PFSK-1 (cell line): ENCODE data around the gene HLF.

Experiments used
- FOXP2 ChIP-seq: optimal IDR thresholded peaks from 2 replicates; pipeline ENCODE3; 2011; ENCODE audit warnings: borderline replicate concordance, control low read depth, inconsistent platforms; ENCODE audit not compliant: insufficient read depth; ENCODE audit errors: extremely low read length, extremely low read depth
- POLR2AphosphoS5 ChIP-seq: IDR thresholded peaks from 2 replicates; pipeline ENCODE4 v1.6.1; 2012; ENCODE audit warnings: low read depth, mild to moderate bottlenecking, control low read depth, low read length, moderate library complexity
- SIN3A ChIP-seq: IDR thresholded peaks from 2 replicates; pipeline ENCODE4 v1.6.1; 2012; ENCODE audit warnings: mild to moderate bottlenecking, low read length, moderate library complexity, borderline replicate concordance; ENCODE audit not compliant: insufficient read depth
- TAF1 ChIP-seq: IDR thresholded peaks from 2 replicates; pipeline ENCODE4 v1.6.1; 2012; ENCODE audit warnings: low read length, control low read depth, borderline replicate concordance; ENCODE audit not compliant: insufficient read depth
- TF ChIP-seq, protein P1 (sequence below), 2 experiments: IDR thresholded peaks; 2 replicates each; pipeline versions ENCODE4 v1.6.1 to v1.8.0; 2011 to 2012; ENCODE audit warnings: low read depth in 2 of 2, low read length in 2 of 2, control low read depth in 1 of 2, inconsistent platforms in 1 of 2, mild to moderate bottlenecking in 1 of 2, moderate library complexity in 1 of 2; ENCODE audit not compliant: insufficient read depth in 1 of 2

HLF gene

DNA sequence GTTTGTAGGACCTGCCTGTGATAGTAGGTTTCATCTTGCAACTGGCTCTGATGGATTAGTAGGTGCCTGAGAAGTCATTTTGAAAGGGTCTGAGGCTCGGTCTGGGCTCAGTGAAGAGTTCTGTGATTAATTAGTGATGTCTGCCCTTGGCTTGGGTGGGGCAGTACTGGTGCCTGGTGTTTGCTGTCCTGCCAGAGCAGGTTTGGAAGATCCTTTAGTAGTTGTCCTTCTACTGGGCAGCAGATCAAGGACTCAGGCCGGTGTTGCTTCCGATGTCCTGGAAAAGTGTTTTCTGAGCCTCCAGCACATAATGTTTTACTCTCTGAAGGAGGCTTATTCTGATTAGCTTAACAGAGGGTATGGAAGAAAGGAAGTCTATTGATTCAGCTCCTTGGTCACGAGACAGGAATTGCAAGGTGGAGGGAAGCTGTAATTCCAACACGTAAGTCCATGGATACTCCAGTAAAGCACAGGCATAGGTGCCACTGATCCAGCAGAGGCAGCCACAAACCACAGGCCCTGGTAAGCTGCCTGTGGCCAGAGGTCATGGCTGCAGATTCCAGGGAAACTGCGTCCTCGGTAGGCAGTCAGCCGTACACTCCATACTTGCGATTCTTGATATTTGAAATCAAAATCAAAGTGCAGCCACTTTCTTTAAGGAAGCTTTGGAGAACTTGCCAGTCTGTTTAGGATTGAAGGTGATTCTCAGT, 18.7 kb downstream of the HLF start:
- TF ChIP-seq TAF1 = no peak
- no peak for TF ChIP-seq SIN3A
- no peak for TF ChIP-seq POLR2AphosphoS5
- TF ChIP-seq, protein P1, sequence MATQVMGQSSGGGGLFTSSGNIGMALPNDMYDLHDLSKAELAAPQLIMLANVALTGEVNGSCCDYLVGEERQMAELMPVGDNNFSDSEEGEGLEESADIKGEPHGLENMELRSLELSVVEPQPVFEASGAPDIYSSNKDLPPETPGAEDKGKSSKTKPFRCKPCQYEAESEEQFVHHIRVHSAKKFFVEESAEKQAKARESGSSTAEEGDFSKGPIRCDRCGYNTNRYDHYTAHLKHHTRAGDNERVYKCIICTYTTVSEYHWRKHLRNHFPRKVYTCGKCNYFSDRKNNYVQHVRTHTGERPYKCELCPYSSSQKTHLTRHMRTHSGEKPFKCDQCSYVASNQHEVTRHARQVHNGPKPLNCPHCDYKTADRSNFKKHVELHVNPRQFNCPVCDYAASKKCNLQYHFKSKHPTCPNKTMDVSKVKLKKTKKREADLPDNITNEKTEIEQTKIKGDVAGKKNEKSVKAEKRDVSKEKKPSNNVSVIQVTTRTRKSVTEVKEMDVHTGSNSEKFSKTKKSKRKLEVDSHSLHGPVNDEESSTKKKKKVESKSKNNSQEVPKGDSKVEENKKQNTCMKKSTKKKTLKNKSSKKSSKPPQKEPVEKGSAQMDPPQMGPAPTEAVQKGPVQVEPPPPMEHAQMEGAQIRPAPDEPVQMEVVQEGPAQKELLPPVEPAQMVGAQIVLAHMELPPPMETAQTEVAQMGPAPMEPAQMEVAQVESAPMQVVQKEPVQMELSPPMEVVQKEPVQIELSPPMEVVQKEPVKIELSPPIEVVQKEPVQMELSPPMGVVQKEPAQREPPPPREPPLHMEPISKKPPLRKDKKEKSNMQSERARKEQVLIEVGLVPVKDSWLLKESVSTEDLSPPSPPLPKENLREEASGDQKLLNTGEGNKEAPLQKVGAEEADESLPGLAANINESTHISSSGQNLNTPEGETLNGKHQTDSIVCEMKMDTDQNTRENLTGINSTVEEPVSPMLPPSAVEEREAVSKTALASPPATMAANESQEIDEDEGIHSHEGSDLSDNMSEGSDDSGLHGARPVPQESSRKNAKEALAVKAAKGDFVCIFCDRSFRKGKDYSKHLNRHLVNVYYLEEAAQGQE (IDR thresholded peaks at IDR 0.05; ENCODE audit: insufficient read depth in 1 of 2, low read depth in 2 of 2, low read length in 2 of 2) = no peak
- TF ChIP-seq FOXP2 = no peak

DNA sequence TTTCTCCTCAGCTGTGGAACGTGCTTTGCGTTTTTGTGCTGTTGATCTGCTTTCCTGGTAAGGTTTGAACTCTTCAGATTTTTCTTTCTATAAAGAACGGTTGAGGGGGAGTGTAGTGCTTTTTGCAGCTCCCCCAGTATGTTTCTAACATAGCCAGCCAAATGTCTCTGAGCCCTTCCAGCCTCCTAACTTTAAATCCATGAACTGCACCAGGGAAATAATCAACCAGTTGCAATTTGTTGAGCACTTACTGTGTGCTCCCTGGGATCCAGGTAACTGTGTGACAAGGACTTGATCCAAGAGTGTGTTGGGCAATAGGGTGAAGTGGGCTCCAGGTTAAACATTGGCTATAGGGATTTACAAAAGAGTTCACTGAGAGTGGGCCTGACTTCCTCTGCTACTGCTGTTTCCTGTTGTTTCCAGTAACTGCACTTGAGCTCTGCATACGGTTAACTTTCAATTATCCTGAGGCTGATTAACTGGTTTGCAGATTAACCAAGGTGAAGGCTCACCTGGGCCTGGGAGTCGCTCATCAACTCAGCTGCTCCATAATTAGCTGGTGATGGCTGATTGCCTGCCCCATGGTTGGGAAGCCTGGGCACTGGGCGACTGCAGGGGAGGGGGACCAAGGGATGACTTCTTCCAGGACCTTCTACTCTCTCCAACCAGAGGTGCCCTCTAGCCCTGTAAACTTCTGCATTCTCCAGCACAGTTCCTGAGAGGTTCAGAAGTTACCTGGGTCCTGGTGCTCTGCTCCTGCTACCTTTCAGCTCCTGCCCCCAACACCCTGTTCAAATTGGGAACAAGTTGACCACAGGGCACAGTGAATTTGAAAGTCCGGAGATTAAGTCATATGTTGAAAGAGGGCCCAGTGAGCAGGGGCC, 19.5 kb downstream of the HLF start:
- TF ChIP-seq SIN3A = no peak

DNA sequence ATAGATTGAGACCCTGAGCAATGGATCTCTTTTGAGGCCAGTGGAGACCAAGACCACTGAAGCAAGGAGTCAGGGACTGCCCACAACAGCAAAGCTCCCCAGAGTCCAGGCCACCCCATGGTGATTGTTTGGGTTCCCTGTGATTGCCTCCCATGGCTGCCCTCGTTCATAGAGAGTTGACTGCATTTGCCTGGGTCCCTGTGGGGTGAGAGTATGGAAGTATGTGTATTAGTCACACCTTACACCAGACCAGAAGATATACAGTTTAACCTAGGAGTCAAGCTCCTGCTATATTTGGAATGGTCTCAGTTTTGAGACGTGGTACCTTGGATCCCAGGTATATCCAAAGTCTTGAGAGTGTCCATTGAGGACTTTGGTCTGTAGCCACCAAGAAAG, 20.2 kb downstream of the HLF start:
- TF ChIP-seq POLR2AphosphoS5 (no peak), SIN3A (no peak), TAF1 (no peak), FOXP2 (no peak)
- TF ChIP-seq, protein P1 (IDR thresholded peaks at IDR 0.05; ENCODE audit: insufficient read depth in 1 of 2, low read depth in 2 of 2, low read length in 2 of 2) = no peak

DNA sequence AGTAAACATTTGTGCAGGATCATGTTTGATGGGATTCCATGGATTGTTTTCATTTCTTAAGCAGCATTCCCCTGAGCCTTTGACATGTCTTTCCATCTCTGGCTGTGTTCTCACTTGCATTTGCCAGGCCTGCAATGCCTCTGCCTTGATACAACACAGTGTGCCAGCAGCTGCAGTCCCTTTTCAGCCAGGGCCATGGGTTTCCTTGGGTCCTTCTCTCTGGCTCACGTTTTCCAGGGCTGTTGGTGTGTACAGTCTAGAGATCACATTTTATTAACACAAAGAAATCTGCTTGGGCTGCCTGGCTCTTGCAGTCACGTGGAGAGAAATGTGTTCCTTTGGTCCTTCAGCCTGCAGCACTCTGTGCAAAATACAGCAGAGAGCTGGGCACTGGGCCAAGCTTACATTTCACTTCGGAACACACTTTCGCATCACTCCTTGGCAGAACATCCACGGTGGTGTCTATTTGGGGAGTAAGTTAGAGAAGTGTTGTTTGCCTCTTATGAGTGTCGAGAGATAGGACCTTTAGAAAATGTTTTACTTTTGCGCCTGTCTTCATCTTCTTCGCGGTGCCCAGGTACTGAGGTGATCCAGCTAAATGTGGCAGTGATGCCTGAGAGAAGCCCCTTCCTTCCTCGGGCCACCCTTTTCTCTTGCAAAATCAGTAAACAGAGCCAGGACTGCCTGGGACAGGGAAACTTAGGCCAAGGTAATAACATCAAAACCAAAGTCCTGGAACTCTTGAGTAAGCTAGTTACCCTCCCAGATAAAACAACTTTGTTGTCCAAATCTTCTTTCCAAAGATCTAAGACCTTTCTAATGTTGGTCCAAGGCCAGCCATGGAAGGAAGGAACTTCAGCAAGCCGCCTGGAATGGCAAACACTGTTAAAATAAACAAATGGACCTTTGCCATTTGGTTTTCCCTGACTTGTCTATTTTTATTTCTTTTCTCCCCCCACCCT, 20.9 kb downstream of the HLF start:
- TF ChIP-seq SIN3A (no peak), TAF1 (no peak), POLR2AphosphoS5 (no peak), FOXP2 (no peak)
- TF ChIP-seq, protein P1 (IDR thresholded peaks at IDR 0.05; ENCODE audit: insufficient read depth in 1 of 2, low read depth in 2 of 2, low read length in 2 of 2) = no peak
